ENCODE results near the gene OAT. TPM values are rescaled to one million over a fixed set of nuclear protein-coding genes. Genes with fewer than 3 reads are reported as not detected.
"Not testable (repeated sequence)": the region's sequence is repeated elsewhere in the genome, so short reads cannot be mapped to it uniquely, and the experiment has no call there.

The OAT gene
- total and polyA plus RNA-seq, 7 donors = 9.5 to 64.5 (median 30.7) TPM

DNA sequence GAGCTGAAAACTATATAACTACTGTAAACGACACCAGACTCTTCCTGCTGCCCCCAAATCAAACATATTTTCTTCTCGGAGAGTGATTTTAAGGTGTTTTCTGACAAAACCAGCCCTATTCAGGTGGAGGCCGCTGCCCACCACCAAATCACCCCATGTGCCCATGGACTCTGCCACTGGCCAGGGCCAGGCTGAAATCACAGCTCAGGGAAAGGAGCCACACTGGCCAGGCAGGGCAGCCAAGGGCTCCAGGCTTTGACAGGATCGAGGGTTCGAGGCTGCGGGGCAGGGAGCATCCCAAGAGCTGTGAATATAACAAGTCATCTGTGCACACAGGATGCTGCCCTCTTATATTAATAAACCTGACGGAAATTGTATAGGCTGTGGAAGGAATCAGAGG lies 48.3 kb downstream of the OAT start:
- ATAC-seq = no peak
- H3K4me1 ChIP-seq = no peaks in the 10 kb centered on the region
- no peak overlapping the region for H3K27ac ChIP-seq
- intact Hi-C loops (cut with DNase I) = no loop called here
- TF ChIP-seq, protein P1, sequence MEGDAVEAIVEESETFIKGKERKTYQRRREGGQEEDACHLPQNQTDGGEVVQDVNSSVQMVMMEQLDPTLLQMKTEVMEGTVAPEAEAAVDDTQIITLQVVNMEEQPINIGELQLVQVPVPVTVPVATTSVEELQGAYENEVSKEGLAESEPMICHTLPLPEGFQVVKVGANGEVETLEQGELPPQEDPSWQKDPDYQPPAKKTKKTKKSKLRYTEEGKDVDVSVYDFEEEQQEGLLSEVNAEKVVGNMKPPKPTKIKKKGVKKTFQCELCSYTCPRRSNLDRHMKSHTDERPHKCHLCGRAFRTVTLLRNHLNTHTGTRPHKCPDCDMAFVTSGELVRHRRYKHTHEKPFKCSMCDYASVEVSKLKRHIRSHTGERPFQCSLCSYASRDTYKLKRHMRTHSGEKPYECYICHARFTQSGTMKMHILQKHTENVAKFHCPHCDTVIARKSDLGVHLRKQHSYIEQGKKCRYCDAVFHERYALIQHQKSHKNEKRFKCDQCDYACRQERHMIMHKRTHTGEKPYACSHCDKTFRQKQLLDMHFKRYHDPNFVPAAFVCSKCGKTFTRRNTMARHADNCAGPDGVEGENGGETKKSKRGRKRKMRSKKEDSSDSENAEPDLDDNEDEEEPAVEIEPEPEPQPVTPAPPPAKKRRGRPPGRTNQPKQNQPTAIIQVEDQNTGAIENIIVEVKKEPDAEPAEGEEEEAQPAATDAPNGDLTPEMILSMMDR (IDR thresholded peaks at IDR 0.05) = no peak
- no peak overlapping the region for H3K4me3 ChIP-seq
- H3K27me3 ChIP-seq (ENCODE audit: insufficient read depth in 3 of 3, low read length in 2 of 3) = peaks cover 0 to 3% (median 0%) of the 10 kb centered on the region in 3 donors
- no peak for DNase-seq
- no peaks in the 10 kb centered on the region for H3K36me3 ChIP-seq (ENCODE audit: insufficient read depth in 1 of 2, low read depth in 1 of 2)
- H3K9me3 ChIP-seq = no peaks in the 10 kb centered on the region
- 79 to 90% (median 84%) methylated on average over 7 of the region's 7 CpGs for WGBS, 3 donors

DNA sequence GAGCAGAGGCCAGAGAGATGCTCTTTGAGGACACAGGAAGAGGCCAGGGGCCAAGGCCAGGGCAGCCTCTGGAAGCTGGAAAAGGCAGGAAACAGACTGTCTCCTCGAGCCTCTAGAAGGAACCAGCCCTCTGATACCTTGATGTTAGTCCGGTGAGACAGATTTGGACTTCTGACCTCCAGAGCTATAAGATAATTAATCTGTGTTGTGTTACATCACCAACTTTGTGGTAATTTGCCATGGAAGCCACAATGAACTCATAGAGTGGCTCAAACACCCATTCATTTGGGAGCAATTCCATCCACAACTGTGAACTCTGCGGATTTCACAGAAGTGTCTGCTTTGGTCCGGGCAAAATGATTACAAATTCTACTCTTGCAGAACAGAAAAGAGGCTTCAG lies 48.7 kb downstream of the OAT start:
- TF ChIP-seq, protein P1 (IDR thresholded peaks at IDR 0.05) = no peak
- 61 to 66% (median 61%) methylated on average over 4 of the region's 4 CpGs for WGBS, 3 donors
- ATAC-seq (no peak), DNase-seq (no peak)
- Histone ChIP-seq H3K4me1 (no peaks in the 10 kb centered on the region), H3K36me3 (ENCODE audit: insufficient read depth in 1 of 2, low read depth in 1 of 2) (no peaks in the 10 kb centered on the region), H3K4me3 (no peak overlapping the region), H3K9me3 (no peaks in the 10 kb centered on the region), H3K27ac (no peak overlapping the region), H3K27me3 (ENCODE audit: insufficient read depth in 3 of 3, low read length in 2 of 3) (peaks cover 0 to 3% (median 0%) of the 10 kb centered on the region in 3 donors)
- intact Hi-C loops (cut with DNase I) = no loop called here

DNA sequence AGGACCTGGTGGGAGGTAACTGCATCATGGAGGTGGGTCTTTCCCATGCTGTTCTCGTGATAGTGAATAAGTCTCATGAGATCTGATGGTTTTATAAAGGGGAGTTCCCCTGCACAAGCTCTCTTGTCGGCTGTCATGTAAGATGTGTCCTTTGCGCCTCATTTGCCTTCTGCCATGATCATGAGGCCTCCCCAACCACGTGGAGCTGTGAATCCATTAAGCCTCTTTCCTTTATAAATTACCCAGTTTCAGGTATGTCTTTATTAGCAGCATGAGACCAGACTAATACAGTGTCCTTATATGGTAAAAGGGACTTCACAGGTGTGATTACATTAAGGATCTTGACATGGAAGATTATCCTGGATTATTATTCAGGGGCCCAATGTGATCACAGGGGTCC lies 49.2 kb downstream of the OAT start:
- intact Hi-C loops (cut with DNase I); H3K36me3 ChIP-seq (ENCODE audit: insufficient read depth in 1 of 2, low read depth in 1 of 2); H3K4me1 ChIP-seq; H3K27ac ChIP-seq; ATAC-seq; H3K4me3 ChIP-seq; DNase-seq; H3K9me3 ChIP-seq; H3K27me3 ChIP-seq (ENCODE audit: insufficient read depth in 3 of 3, low read length in 2 of 3): not testable (repeated sequence)
- WGBS, 3 donors = 58 to 77% (median 61%) methylated on average over 4 of the region's 4 CpGs

DNA sequence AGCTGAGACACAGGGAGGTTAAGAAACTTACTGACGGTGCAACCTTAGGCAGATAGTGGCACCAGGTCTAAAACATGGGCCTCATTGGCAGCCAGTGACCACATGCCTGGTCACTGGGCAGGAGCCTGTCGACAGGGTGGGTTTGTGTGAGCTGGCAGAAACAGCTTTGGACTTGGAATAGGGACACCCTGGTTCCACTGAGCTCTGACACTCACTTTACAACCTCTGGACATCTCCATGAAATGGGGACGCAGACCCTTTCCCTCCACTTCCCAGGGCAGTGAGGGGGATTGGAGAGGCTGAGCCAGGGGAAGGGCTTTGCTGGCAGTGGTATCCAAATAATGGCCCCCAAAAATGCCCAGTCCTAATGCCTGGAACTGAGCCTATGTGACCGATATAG lies 49.7 kb downstream of the OAT start:
- ATAC-seq (no peak), DNase-seq (no peak)
- Histone ChIP-seq H3K4me1 (no peaks in the 10 kb centered on the region), H3K9me3 (no peaks in the 10 kb centered on the region), H3K4me3 (no peak overlapping the region), H3K36me3 (ENCODE audit: insufficient read depth in 1 of 2, low read depth in 1 of 2) (no peaks in the 10 kb centered on the region), H3K27ac (no peak overlapping the region), H3K27me3 (ENCODE audit: insufficient read depth in 3 of 3, low read length in 2 of 3) (peaks cover 0 to 3% (median 0%) of the 10 kb centered on the region in 3 donors)
- intact Hi-C loops (cut with DNase I) = no loop called here
- TF ChIP-seq, protein P1 (IDR thresholded peaks at IDR 0.05) = no peak
- WGBS, 3 donors = 80 to 87% (median 84%) methylated on average over 4 of the region's 4 CpGs

DNA sequence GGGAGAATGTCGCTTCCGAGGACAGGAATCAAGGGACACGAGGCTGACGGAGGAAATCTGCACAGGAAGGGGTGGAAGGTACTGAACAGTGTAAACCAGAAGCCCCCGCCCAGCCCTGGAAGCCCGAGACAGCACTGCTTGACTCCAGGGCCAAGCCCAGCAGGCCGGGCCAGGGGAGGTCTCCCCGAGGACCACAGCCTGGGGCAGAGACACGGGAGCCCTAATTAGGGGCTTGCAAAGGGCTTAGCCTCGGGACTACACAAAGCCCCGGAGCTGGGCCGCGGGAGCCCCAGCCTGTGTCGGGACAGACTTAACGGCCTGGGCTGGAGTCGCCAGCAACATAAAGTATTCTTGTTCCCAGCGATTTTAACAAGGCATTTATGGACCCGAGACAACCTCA lies 50.8 kb downstream of the OAT start:
- Histone ChIP-seq H3K27ac (no peak overlapping the region), H3K36me3 (ENCODE audit: insufficient read depth in 1 of 2, low read depth in 1 of 2) (no peaks in the 10 kb centered on the region), H3K4me3 (no peak overlapping the region), H3K9me3 (no peaks in the 10 kb centered on the region), H3K4me1 (no peaks in the 10 kb centered on the region), H3K27me3 (ENCODE audit: insufficient read depth in 3 of 3, low read length in 2 of 3) (peaks cover 0 to 3% (median 0%) of the 10 kb centered on the region in 3 donors)
- no peak for DNase-seq
- intact Hi-C loops (cut with DNase I) = no loop called here
- TF ChIP-seq, protein P1 (IDR thresholded peaks at IDR 0.05) = no peak
- ATAC-seq = no peak
- 60 to 80% (median 69%) methylated on average over 18 of the region's 18 CpGs for WGBS, 3 donors
